Anterior cingulate cortex (tissue), 58 donors: ENCODE data around the gene CIAO3.

Source experiments
- DNase-seq, 58 donors: peaks; one replicate each; lab custom pipeline; 2025; lab: John Stamatoyannopoulos, UW

Gene CIAO3

DNA sequence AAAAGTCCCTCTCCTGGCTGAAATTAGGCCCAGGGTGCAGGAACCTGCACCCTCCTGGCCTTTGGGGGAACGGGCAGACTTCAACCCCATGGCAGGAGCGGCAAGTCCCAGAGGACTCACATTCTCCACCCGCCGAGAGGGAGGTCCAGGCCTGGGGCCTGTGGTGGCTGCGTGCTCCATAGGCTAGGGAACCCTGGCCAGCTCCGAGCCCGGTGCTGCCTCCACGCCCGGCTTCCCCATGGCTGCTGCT, 14.7 kb downstream of the CIAO3 start:
- DNase-seq = peak in 1 of 58 donors; percentile 27

DNA sequence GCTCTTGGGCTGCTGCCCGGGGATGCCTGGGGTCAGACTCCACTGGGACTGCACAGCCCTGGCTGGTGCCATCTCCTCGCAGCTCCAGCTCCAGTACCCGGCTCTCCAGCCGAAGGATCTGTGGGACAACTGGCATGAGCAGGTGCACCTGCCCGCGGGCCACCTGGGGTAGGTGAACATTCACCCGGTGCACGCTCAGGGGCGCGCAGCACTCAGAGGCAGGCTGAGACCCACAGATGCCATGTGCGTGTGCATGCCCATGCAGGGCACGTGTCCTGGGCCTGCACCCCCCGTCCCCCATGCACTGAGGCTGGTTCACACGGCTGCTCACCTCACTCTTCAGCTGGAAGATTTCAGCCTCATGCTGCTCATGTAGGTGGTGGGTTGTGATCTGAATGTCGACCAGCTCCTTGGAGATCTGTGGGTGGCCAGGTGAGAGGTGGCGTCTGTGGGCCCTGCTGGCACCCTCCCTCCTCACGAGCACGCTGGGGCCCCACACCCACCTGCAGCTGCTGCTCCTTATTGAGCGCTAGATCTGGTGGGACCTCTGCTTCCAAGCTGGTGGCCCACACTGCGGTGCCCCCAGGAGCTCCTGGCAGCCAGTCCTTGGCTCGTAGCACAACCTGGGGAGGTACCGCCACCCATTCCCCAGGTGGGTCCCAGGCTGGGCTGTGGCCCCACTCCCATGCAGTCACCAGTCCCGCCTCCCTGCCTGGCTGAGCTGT, 15.2 kb downstream of the CIAO3 start:
- no peak for DNase-seq

DNA sequence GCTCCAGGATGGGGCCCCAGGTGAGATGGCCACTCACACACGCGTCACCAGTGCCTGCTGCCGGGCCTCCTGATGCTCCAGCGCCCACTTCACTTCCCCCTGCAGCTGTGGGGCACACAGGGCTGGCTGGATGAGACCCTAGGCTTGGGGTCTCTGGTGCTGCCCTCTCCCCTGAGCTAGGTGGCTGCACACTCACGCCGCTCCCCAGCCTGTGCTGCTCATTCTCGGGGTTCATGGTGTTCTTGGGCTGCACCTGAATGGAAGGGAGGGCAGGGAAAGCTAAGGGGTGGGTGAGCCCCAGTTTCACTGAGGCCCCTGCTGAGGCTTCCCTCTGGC, 15.8 kb downstream of the CIAO3 start:
- no peak for DNase-seq

DNA sequence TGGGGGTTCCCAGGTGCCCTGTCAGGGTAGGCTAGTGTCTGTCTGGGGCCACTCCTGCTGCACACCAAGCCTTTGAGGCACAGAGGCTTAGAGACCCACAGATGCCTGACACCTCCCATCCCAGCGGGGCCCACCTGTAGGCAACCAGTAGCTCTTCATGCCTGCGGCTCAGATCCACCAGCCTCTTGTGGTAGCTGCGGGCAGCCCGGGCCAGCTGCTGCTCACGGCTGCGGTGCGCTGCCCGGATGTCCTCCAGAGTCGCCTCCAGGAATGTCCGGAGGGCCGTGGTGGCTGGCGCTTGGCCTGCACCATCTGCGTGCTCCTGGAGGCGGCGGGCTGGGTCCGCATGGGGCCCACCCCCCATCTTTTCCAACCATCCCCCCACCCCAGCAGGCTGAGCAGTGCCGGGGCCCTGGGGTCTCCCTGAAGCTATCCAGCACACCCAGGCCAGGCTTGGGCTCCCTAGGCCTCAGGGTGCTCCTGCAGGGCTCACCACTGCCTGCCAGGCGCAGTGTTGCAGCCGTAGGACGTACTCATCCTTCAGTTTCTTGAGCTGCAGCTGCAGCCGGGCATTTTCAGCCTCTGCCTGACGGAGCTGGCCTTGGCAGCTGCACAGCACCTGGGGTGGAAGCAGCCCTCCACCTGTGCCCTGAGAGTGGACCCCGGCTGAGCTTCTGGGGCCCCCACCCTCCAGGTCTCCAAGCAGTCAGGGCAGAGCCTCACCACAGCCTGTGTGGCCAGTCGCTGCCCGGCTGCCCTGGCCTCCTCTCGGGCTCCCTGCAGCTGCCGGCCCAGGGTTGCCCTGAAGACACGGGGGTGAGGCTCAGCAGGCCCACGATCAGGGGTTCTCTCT, 16.4 kb downstream of the CIAO3 start:
- no peak for DNase-seq

DNA sequence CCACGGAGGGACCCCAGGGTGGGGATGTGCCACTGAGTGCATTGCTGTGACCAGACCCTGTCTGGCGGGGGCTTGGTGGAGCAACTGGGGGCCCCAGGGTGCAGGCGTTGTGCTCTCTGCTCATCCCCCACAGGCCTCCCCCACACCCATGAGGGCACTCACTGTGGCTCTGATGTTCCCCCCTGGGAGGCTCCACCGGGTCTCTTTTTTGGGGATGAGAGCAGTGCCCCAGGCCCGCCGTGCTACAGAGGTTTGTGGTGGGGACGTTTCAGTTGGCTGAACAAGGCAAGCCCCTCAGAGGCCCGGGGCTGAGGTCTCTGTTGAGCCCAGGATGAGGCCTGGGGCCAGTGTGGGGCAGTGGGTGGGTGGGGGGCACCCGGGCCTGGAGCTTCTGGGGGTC, 17.1 kb downstream of the CIAO3 start:
- DNase-seq = no peak

DNA sequence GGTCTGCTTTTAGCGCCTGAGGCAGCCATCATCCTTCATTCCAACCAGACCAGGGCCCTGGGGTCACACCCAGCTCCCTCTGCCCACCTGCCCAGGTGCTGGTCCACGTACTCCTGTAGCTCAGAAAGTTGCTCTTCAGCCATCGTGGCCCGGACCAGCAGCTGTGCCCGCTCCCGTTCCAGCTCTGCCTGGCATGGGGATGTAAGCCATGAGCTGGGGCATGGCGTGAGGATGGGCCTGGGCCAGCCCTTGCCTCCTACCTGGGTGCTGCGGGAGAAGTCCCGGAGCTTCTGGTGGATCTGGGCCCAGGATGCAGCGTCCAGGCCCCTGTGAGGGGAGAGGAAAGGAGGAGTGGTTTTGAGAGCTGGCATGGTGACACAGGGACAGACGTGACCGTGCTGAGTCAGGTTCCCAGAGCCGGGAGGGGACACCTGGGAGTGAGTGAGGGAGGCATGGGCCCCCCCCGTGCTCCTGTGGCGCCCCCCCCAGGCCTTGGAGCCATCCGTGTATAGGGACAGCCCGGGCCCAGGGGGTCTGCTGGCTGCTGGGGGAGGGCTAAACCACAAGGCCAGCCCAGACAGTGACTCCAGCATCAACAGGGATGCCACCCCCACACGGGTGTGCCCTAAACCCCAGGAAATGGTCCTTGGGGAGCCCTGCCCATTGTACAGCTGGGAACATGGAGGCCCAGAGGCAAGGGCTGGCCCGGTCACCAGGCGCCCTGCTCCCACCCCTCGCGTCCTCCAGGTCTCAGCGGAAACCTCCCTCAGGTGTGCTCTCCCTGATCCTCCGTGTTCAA, 17.8 kb downstream of the CIAO3 start:
- DNase-seq = no peak

DNA sequence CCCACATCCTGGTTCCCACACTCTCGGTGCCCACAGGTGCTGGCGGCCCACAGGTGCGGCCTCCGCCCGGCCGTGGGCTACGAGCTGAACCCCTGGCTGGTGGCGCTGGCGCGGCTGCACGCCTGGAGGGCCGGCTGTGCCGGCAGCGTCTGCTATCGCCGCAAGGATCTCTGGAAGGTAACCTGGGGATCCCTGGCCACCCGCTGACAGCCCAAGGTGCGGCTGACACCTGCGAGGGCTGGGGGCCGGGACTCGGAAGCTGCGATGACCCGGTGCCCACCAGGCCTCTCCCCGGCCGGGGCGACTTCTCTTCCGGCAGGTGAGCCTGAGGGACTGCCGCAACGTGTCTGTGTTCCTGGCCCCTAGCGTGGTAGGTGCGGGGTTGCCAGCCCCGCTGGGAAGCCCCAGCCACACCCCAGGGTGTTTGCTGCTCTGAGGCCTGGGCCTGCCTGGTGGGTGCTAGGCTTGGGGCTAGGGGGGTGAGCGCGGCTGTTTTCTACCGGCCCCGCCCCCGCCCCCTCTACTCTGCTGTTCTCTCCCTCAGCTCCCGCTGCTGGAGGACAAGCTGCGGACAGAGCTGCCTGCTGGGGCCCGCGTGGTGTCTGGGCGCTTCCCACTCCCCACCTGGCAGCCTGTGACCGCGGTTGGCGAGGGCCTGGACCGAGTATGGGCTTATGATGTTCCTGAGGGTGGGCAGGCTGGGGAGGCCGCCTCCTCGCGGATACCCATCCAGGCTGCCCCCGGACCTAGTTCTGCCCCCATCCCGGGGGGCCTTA, 18.8 kb downstream of the CIAO3 start:
- peak in 1 of 58 donors; percentile 39 for DNase-seq

DNA sequence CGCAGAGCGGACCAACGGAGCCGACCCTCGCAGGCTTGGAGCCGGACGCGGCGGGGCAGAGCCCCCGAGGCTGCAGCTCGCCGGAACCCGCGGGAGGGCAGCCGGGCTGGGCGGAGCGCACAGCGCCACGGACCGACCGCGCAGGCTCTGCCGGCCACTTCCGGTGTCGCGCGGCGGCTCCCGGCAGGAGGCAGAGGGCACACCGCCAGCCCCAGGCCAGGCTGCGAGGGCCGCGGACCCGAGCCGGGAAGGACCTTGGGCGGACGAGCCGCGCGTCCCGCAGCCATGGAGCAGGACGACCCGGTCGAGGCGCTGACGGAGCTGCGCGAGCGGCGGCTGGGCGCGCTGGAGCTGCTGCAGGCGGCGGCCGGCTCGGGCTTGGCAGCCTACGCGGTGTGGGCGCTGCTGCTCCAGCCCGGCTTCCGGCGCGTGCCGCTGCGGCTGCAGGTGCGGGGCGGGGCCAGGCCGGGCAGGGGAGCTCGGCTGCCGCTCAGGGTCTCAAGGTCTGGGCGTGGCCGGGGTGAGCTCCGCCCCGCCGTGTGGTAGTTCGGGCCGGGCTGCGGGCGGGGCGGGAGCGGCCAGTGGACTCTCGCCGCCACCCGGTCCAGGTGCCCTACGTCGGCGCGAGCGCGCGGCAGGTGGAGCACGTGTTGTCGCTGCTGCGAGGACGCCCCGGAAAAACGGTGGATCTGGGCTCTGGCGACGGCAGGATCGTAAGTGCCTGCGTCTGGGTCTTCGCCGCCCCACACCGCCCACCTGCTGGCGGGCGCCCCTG, 19.6 kb downstream of the CIAO3 start, which contains the start of gene ANTKMT:
TSS of gene ANTKMT (plus strand) at position 157 of the 775 bp plus-strand sequence. CDS start at position 286, 129 bp downstream.
- peak in 57 of 58 donors; percentile 38 to 89 (median 77) for DNase-seq

DNA sequence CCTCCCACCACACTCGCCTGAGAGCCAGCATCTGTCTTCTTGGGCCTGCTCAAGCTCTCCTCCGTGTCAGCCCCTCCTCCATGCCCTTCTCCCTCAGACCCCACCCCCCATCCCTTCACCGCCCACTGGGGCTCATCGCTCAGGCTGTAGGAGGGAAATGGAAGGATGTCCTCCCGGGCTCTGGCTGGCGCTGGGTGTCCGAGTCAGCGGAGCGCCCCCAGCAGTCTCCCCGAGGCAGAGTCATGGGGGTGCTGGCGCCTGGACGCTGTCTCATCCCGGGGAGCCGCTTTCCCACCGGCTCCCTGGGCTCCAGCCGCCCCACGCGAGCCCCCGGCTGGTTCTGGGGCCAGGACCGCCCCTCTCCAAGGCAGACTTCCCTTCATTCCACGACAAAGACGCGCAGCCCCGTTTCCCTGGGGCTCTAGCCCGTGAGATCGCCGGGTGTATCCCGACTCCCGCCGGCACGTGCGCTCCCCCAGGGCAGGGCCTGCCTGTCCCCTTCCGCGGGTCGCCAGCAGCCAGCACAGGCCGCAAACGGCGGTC, 20.3 kb downstream of the CIAO3 start:
- peak in 57 of 58 donors; percentile 43 to 90 (median 72) for DNase-seq

DNA sequence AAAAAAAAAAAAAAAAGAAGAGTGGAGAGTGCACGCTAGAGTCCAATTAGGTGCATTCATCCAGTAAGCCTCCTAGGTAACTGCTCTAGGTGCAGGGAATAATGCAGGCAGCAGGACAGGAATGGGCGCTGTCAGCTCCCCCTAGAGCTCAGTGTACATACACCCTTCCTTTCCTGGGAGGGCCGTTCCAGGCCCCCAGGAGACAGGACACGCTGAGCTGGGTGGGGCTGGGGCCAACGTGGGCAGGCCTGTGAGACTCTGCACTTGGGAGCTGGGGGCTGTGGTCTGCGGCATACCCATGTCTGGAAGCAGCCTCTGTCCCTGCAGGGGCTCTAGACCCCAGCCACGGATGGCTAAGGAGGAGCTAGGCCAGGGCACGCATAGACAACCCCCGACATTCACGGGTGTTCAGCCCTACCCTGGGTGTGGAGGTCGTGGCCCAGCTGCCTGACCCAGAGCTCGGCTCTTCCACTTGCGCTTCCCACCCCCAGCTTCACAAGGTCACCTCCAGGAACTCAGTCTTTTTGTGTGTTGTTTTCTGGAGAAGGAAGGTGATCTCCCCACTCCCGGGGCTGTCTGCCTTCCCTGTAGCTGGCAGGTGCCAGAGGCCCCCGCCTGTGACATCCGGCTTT, 20.9 kb downstream of the CIAO3 start:
- peak in 16 of 58 donors; percentile 26 to 75 (median 55) for DNase-seq

DNA sequence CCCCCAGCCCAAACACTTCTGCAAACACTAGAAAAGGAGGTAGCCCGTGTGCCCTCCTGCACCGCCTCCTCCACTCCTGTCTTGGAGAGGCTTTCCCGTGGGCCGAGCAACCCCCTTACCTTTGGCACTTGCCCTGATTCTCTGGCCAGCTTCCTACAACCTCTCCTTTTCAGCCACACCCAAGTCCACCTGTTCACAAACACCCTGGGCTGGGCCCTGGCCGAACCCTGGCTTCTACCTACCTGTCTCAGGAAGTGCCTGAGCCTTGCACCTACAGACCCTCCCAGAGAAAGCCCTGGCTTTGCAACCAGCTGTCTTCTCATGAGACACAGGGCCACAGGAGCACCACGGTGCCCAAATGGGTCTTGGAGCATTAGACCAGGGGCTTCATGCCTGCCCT, 21.9 kb downstream of the CIAO3 start:
- no peak for DNase-seq

DNA sequence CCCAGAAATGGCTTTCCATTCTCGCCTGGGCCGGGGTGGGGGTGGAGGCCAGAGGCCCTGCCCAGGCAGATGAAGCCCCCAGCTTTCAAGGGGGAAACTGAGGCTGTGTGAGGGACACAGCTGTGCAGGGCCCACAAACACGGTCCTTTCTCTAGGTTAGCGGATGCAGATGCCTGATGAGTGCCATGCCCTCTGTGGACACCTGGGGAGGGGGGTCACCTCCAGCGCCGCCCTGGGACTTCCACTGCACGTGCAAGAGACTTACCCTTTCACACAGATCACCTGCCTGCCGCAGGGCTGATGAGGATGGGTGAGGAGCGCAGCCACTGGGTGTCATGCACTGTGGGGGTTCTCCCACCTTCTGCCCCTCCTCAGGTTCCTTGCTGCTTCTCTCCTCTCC, 22.4 kb downstream of the CIAO3 start:
- no peak for DNase-seq

DNA sequence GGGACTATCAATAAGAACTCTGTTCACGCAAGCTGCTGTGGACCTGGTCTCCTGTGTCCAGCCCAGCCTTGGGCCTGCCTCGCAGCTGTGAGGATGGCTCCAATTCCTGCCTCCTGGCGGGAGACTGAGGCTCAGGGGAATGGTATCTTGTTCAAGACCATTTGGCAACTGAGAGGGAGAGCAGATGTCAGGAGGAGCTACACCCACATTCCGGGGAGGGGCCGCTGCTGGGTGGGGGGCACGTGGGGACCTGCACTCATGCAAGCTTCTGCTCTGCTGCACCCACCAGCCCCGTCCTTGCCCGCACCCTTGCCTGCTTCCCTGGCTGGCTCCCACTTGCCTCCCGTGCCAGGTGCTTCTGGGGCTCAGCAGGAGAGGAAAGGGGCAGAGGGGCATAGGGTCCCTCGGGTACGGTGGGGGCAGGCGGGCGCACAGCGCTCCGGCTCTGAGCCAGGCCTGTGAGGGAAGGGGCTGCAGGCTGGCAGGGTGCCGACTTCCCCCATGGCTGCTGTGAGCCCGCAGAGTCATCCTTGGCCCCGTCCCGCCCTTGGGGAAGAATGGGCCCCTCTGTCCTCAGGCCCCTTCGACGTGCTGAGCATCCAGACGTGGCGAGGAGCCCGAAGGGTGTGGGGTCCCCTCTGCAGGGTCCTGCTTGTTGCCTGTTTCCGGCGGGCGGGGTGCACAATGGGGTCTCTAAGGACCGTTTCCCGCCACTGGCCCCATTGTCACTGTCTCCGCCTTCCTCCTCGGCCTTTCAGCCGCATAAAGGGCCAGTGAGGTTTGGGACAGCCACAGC, 23.1 kb downstream of the CIAO3 start:
- DNase-seq = peak in 11 of 58 donors; percentile 19 to 51 (median 38)

DNA sequence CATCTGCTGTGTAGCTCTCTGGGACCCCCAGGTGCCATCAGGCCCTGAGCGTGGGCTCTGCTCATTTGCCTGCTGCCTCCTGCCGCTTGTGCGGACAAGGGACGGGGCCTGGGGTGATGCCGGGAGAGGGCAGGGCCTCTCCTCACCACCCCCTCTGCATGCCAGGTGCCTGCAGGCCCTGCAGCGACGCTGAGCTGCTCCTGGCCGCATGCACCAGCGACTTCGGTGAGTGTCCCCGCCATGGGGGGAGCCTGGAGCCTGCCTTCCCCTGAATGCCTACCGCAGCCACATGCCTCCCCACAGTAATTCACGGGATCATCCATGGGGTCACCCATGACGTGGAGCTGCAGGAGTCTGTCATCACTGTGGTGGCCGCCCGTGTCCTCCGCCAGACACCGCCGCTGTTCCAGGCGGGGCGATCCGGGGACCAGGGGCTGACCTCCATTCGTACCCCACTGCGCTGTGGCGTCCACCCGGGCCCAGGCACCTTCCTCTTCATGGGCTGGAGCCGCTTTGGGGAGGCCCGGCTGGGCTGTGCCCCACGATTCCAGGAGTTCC, 23.9 kb downstream of the CIAO3 start:
- no peak for DNase-seq

DNA sequence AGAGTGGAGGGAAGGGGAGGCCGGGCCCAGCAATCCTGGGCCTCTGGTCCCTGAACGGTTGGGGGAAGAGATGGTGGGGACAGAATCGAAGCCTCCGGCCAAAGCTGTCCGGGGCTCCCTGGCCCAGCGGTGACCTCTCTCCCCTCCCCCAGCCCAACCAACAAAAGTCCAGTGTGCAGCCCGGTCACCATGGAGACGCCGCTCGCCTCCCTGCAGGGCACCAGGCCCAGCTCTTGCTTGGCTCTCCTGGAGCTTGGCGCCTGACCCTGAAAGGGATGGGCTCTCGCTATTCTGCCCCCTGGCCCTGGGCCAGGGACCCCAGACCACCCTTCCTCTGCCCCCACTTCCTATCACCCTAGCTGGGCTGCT, 24.6 kb downstream of the CIAO3 start:
- DNase-seq = peak in 57 of 58 donors; percentile 24 to 95 (median 84)

DNA sequence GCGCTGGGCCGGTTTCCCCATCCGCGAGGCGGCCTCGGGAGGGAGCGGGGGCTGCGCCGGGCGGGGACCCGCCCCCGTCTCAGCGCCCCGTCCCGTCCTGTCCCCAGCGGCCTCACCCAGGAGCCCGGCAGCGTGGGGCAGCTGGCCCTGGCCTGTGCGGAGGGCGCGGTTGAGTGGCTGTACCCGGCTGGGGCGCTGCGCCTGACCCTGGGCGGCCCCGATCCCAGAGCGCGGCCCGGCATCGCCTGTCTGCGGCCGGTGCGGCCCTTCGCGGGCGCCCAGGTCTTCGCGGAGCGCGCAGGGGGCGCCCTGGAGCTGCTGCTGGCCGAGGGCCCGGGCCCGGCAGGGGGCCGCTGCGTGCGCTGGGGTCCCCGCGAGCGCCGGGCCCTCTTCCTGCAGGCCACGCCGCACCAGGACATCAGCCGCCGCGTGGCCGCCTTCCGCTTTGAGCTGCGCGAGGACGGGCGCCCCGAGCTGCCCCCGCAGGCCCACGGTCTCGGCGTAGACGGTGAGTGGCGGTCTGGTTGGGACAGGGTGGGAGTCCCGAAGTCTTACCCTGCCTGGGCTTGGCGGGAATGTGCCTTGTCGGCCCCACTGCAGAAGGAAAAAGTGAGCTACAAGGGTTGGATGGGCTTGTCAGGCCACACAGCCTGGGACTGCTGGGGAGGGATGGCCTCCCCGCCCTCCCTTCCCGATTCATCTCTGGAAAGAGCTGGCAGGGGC, 25.2 kb downstream of the CIAO3 start:
- DNase-seq = peak in 5 of 58 donors; percentile 27 to 75 (median 58)
